Daoy (cell line): ENCODE measurements around the gene PCBD2. TPM values are rescaled to one million over a fixed set of nuclear protein-coding genes. Genes with fewer than 3 reads are reported as not detected.

Experiments used
- DNase-seq: peaks from one replicate; pipeline ENCODE4 v3.0.0-alpha.2; 2015; ENCODE audit warnings: low read depth
- total RNA-seq: library from RNA; depleted of rRNA; stranded (reverse); fragments of >200 nt; shearing (Covaris generic); gene quantifications from 2 replicates; pipeline ENCODE4 v1.2.3, GENCODE V29; 2014; rRNA removed

PCBD2 gene
- total RNA-seq, 1 experiment from 2014 or later = 8.7 TPM

DNA sequence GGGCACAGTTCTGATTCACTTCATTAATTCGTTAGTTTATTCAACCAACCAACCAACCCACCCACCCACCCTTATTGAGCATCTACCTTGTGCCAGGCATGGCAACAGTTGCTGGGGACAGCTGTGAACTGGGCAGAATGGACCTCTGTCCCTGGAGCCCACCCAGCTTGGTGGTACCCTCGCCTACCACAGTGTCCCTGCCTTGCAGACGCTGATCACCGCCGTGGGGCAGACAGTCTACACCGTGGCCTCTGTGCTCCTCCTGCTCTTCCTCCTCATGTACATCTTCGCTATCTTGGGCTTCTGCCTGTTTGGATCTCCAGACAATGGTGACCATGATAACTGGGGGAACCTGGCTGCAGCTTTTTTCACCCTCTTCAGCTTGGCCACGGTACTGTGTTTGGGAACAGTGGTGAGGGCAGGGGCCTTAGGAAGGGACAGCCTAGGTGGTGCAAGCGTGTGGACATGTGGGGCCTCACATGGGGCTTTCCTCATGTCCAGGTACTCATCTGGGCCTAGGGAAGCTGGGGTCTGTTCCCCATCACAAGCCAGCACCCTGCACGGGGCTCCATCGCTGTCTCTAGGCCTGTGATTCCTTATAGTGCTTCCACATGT is 102.9 kb downstream of the PCBD2 start:
- DNase-seq = no peak

- DNase-seq = no peak
These were observed 103.6 kb downstream of the PCBD2 start for GRCh38 chr5:135008556-135008955.

GRCh38 chr5:135008981-135009735 is 104.2 kb downstream of the PCBD2 start:
- no peak for DNase-seq

- DNase-seq = no peak
These were observed 105.0 kb downstream of the PCBD2 start for GRCh38 chr5:135009736-135010501.

GRCh38 chr5:135010502-135011354 is 105.8 kb downstream of the PCBD2 start:
- no peak for DNase-seq

DNA sequence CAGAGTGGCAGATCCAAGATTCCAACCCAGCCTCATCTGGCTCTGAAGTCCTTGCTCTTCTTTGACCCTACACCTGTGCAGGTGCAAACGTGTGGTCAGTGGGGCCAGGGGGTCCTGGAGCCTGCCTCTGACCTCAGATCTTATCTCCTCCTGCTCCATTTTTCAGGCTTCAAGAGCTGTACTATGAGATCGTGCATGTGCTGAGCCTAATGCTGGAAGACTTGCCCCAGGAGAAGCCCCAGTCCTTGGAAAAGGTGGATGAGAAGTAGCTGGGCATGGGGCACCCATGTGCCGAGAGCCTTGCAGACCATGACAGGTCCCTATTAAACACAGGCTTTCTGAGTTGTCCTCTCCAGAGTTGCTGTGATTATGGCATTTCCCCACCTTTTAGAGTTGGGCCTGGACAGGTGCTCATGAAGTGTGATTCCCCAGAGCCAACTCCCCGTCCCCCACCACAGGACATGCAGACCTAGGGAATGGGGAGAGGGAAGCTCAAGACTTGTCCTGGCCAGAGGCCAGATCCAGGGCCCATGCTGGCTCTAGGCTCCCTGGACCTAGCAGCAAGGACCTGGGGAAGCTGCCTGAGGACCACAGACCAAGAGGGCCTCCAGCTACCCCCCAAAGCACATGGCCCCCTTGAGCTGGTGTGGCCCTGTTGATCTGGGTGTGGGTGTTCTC is 106.6 kb downstream of the PCBD2 start:
- DNase-seq = no peak

- DNase-seq = no peak
These were observed 107.2 kb downstream of the PCBD2 start for GRCh38 chr5:135012033-135012588.

Other genes starting within 250 kb of the PCBD2 start
- gene CAMLG, start 166.6 kb upstream of the PCBD2 start, total RNA-seq = 24.7 and 32.3 TPM in 2 replicates
- 35.1 and 69.1 TPM in 2 replicates for gene DDX46, start 146.4 kb upstream of the PCBD2 start, total RNA-seq
- gene C5orf24, start 59.2 kb upstream of the PCBD2 start, total RNA-seq = 27.7 and 35.0 TPM in 2 replicates
- 62.2 and 64.4 TPM in 2 replicates for gene TXNDC15, start 30.8 kb upstream of the PCBD2 start, total RNA-seq
- 0.06 TPM in 1 of 2 replicates, not detected in the other for gene CATSPER3, start 62.8 kb downstream of the PCBD2 start, total RNA-seq
- 34.0 and 53.8 TPM in 2 replicates for gene PITX1, start 129.1 kb downstream of the PCBD2 start, total RNA-seq